HepG2 (cell line): ENCODE measurements around the gene VASN. TPM values are rescaled to one million over a fixed set of nuclear protein-coding genes. Genes with fewer than 3 reads are reported as not detected.
A peak's percentile ranks its signal among the peaks of the same experiment; 100 is the strongest.

Experiments
- ARID4A ChIP-seq: sonication (generic); formaldehyde crosslinking; IDR thresholded peaks from 2 replicates; pipeline ENCODE4 v1.5.0; 2020; ENCODE audit warnings: mild to moderate bottlenecking, missing genetic modification reagents, borderline replicate concordance
- FOXO4 ChIP-seq: sonication (generic); formaldehyde crosslinking; conservative IDR thresholded peaks from 2 replicates; pipeline ENCODE4 v1.8.1; 2023; ENCODE audit warnings: missing genetic modification reagents
- HIVEP1 ChIP-seq: sonication (generic); formaldehyde crosslinking; IDR thresholded peaks from 2 replicates; pipeline ENCODE4 v1.4.0; 2020; ENCODE audit warnings: mild to moderate bottlenecking, missing genetic modification reagents
- ISX ChIP-seq: sonication (generic); formaldehyde crosslinking; conservative IDR thresholded peaks from 2 replicates; pipeline ENCODE4 v1.5.0; 2020; ENCODE audit warnings: missing genetic modification reagents
- KLF12 ChIP-seq: sonication (generic); formaldehyde crosslinking; IDR thresholded peaks from 2 replicates; pipeline ENCODE4 v1.4.0; 2020; ENCODE audit warnings: missing genetic modification reagents, borderline replicate concordance
- NFRKB ChIP-seq: fragments of 450-650 bp; IDR thresholded peaks from 2 replicates; pipeline ENCODE4 v1.6.1; 2017
- POLR2A ChIP-seq, 2 experiments: IDR thresholded peaks; 2 replicates each; pipeline ENCODE4 v1.6.1; 2011; ENCODE audit warnings: low read depth in 2 of 2, low read length in 2 of 2, mild to moderate bottlenecking in 1 of 2, moderate library complexity in 1 of 2; ENCODE audit not compliant: insufficient read depth in 1 of 2
- RAD21 ChIP-seq: fragments of 450-650 bp; formaldehyde crosslinking; IDR thresholded peaks from 2 replicates; pipeline ENCODE4 v1.5.0; 2020; ENCODE audit warnings: mild to moderate bottlenecking
- UBTF ChIP-seq: sonication (generic); formaldehyde crosslinking; IDR thresholded peaks from 2 replicates; pipeline ENCODE4 v1.4.0; 2020; ENCODE audit warnings: mild to moderate bottlenecking, missing genetic modification reagents
- ZEB1 ChIP-seq: IDR thresholded peaks from 2 replicates; pipeline ENCODE4 v1.6.1; 2012; ENCODE audit warnings: mild to moderate bottlenecking, low read depth, inconsistent platforms; ENCODE audit not compliant: insufficient replicate concordance
- ZNF232 ChIP-seq: sonication (generic); formaldehyde crosslinking; IDR thresholded peaks from 2 replicates; pipeline ENCODE4 v1.4.0; 2020; ENCODE audit warnings: missing genetic modification reagents, borderline replicate concordance
- ZNF235 ChIP-seq: sonication (generic); formaldehyde crosslinking; IDR thresholded peaks from 2 replicates; pipeline ENCODE4 v1.8.1; 2023; ENCODE audit warnings: mild to moderate bottlenecking, missing genetic modification reagents, borderline replicate concordance
- ZNF547 ChIP-seq: sonication (generic); formaldehyde crosslinking; IDR thresholded peaks from 2 replicates; pipeline ENCODE4 v1.5.1; 2020; ENCODE audit warnings: mild to moderate bottlenecking, missing genetic modification reagents
- polyA plus RNA-seq, 8 experiments: library from polyadenylated mRNA; depleted of rRNA in 3 of 8; stranded (reverse) in 7 of 8; unstranded in 1 of 8; fragments of >200 nt; fragmentation: Illumina TruSeq in 4 of 8; extraction: Trizol in 4 of 8; gene quantifications; 2 replicates each; pipeline versions ENCODE4 v1.2.1 to v1.2.3, GENCODE V29; 2011 to 2016; ENCODE audit warnings: low read depth in 4 of 8, missing spikeins in 1 of 8, mixed read lengths in 1 of 8; ENCODE audit not compliant: insufficient read depth in 1 of 8
- total RNA-seq, 5 experiments: library from RNA; depleted of rRNA; stranded (reverse); fragments of >200 nt; fragmentation: Illumina TruSeq; extraction: Trizol; gene quantifications; 2 replicates each; pipeline ENCODE4 v1.2.3, GENCODE V29; 2016; ENCODE audit warnings: low read depth in 1 of 5

VASN gene
- total and polyA plus RNA-seq, 2 of the 13 experiments (the other 11 are each of a cell fraction or from before 2014, with no cell fraction given), result 8.4 to 18.2 TPM

- TF ChIP-seq FOXO4 (0 out of 2 replicates have a peak, but pooled peaks have one; percentile 88), ZNF235 (CRISPR knock-in tag) (no peak), KLF12 (CRISPR knock-in tag) (no peak), ISX (CRISPR knock-in tag) (peak; percentile 50; the same call in 1 of the 2 replicates), UBTF (CRISPR knock-in tag) (peak; percentile 65; the same call in 1 of the 2 replicates), ZEB1 (no peak), ZNF232 (CRISPR knock-in tag) (0 out of 2 replicates have a peak, but pooled peaks have one; percentile 60), ZNF547 (no peak), HIVEP1 (CRISPR knock-in tag) (0 out of 2 replicates have a peak, but pooled peaks have one; percentile 3), RAD21 (CRISPR knock-in tag) (peak; percentile 47; the same call in 1 of the 2 replicates), POLR2A (IDR thresholded peaks at IDR 0.05; ENCODE audit: insufficient read depth in 1 of 2, low read depth in 2 of 2, low read length in 2 of 2) (peak; percentile 66 to 84), NFRKB (no peak), ARID4A (CRISPR knock-in tag) (peak; percentile 70)
Observed at GRCh38 chr16:4350787-4351659, 20.6 kb upstream of the VASN start, which contains the start of gene PAM16 (continued).
